ENCODE data around the gene TK1. TPM values are rescaled to one million over a fixed set of nuclear protein-coding genes. Genes with fewer than 3 reads are reported as not detected.

Gene TK1
- total and polyA plus RNA-seq, 2 donors from 2014 or later = 9.3 to 12.7 TPM

DNA sequence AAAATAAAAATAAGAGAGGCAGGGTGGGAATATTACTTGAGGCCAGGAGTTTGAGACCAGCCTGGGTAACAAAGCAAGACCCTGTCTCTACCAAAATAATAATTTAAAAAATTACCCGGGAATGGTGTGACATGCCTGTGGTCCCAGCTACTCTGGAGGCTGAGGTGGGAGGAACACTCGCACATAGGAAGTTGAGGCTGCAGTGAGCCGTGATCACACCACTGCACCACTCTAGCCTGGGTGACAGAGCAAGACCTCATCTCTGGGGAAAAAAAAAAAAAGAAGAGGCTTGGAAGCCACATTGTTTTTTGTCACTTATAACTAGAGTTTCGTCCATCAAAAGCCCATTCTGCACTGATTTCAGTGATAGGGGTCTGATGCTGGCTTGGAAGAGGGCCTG is 41.3 kb upstream of the TK1 start:
- no peak overlapping the region for H3K27ac ChIP-seq (ENCODE audit: low read depth in 2 of 2, low read length in 2 of 2)
- H3K4me3 ChIP-seq (ENCODE audit: low read length in 3 of 3) = no peak overlapping the region
- H3K27me3 ChIP-seq (ENCODE audit: control insufficient read depth, insufficient read depth, low read length) = peaks cover 2% of the 10 kb centered on the region
- no peaks in the 10 kb centered on the region for H3K36me3 ChIP-seq (ENCODE audit: control insufficient read depth in 2 of 3, insufficient read depth in 3 of 3, low read length in 3 of 3)
- intact Hi-C loops (cut with DNase I) = no loop called here
- H3K9me3 ChIP-seq (ENCODE audit: control insufficient read depth in 2 of 3, insufficient read depth in 1 of 3, low read length in 3 of 3) = no peaks in the 10 kb centered on the region
- TF ChIP-seq, protein P1, sequence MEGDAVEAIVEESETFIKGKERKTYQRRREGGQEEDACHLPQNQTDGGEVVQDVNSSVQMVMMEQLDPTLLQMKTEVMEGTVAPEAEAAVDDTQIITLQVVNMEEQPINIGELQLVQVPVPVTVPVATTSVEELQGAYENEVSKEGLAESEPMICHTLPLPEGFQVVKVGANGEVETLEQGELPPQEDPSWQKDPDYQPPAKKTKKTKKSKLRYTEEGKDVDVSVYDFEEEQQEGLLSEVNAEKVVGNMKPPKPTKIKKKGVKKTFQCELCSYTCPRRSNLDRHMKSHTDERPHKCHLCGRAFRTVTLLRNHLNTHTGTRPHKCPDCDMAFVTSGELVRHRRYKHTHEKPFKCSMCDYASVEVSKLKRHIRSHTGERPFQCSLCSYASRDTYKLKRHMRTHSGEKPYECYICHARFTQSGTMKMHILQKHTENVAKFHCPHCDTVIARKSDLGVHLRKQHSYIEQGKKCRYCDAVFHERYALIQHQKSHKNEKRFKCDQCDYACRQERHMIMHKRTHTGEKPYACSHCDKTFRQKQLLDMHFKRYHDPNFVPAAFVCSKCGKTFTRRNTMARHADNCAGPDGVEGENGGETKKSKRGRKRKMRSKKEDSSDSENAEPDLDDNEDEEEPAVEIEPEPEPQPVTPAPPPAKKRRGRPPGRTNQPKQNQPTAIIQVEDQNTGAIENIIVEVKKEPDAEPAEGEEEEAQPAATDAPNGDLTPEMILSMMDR (IDR thresholded peaks at IDR 0.05; ENCODE audit: borderline replicate concordance, extremely low read depth, insufficient read depth) = no peak
- H3K4me1 ChIP-seq (ENCODE audit: control insufficient read depth in 2 of 3, insufficient read depth in 2 of 3, low read depth in 1 of 3, low read length in 3 of 3) = no peaks in the 10 kb centered on the region
- FAIRE-seq (no peak), DNase-seq (no peak)
- no peak overlapping the region for H3K9ac ChIP-seq (ENCODE audit: low read length in 3 of 3)

- Histone ChIP-seq H3K4me1 (ENCODE audit: control insufficient read depth in 2 of 3, insufficient read depth in 2 of 3, low read depth in 1 of 3, low read length in 3 of 3) (no peaks in the 10 kb centered on the region), H3K9me3 (ENCODE audit: control insufficient read depth in 2 of 3, insufficient read depth in 1 of 3, low read length in 3 of 3) (no peaks in the 10 kb centered on the region), H3K4me3 (ENCODE audit: low read length in 3 of 3) (no peak overlapping the region), H3K27ac (ENCODE audit: low read depth in 2 of 2, low read length in 2 of 2) (no peak overlapping the region), H3K27me3 (ENCODE audit: control insufficient read depth, insufficient read depth, low read length) (no peaks in the 10 kb centered on the region), H3K9ac (ENCODE audit: low read length in 3 of 3) (no peak overlapping the region), H3K36me3 (ENCODE audit: control insufficient read depth in 2 of 3, insufficient read depth in 3 of 3, low read length in 3 of 3) (no peaks in the 10 kb centered on the region)
- TF ChIP-seq, protein P1 (IDR thresholded peaks at IDR 0.05; ENCODE audit: borderline replicate concordance, extremely low read depth, insufficient read depth) = no peak
- FAIRE-seq (no peak), DNase-seq (no peak)
- intact Hi-C loops (cut with DNase I) = no loop called here
These were observed 40.6 kb upstream of the TK1 start for GRCh38 chr17:78227455-78227916.

GRCh38 chr17:78226759-78227454 is 40.1 kb upstream of the TK1 start:
- no peak for FAIRE-seq

More at GRCh38 chr17:78226759-78227454, 40.1 kb upstream of the TK1 start:
- no peaks in the 10 kb centered on the region for H3K27me3 ChIP-seq (ENCODE audit: control insufficient read depth, insufficient read depth, low read length)
- TF ChIP-seq, protein P1 (IDR thresholded peaks at IDR 0.05; ENCODE audit: borderline replicate concordance, extremely low read depth, insufficient read depth) = no peak
- H3K27ac ChIP-seq (ENCODE audit: low read depth in 2 of 2, low read length in 2 of 2) = no peak overlapping the region
- no peaks in the 10 kb centered on the region for H3K9me3 ChIP-seq (ENCODE audit: control insufficient read depth in 2 of 3, insufficient read depth in 1 of 3, low read length in 3 of 3)
- no peaks in the 10 kb centered on the region for H3K36me3 ChIP-seq (ENCODE audit: control insufficient read depth in 2 of 3, insufficient read depth in 3 of 3, low read length in 3 of 3)
- H3K9ac ChIP-seq (ENCODE audit: low read length in 3 of 3) = no peak overlapping the region
- H3K4me3 ChIP-seq (ENCODE audit: low read length in 3 of 3) = no peak overlapping the region
- intact Hi-C loops (cut with DNase I) = no loop called here
- peak in 1 of 5 donors; percentile 65 for DNase-seq
- H3K4me1 ChIP-seq (ENCODE audit: control insufficient read depth in 2 of 3, insufficient read depth in 2 of 3, low read depth in 1 of 3, low read length in 3 of 3) = no peaks in the 10 kb centered on the region

Measured in kidney (tissue), 14 donors.